ENCODE measurements around the gene ACSL5.
A peak's percentile ranks its signal among the peaks of the same experiment; 100 is the strongest.
"Not testable (repeated sequence)": the region's sequence is repeated elsewhere in the genome, so short reads cannot be mapped to it uniquely, and the experiment has no call there.

The ACSL5 gene

DNA sequence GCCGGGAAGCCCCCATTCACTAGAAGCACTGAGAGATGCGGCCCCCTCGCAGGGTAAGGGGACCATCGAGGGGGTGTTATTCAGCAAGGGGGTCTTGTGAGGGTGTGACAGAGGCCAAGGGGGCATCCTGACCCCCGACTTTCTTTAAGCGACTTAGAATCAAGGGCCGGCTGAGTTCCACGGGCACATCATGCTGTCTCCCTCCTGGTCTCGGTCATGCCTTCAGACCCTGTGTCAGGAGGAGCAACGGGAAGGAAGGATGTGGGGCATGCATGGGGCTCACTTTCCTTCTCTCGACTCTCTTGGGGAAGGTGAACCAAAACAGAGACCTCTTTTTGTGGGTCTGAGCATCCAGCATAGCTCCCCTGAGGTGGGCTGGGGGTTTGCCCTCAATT is 2.5 kb downstream of the ACSL5 start:
- peak overlapping the region; percentile 100 for H3K27ac Mint-ChIP-seq
- peaks cover 29% of the 10 kb centered on the region for H3K36me3 Mint-ChIP-seq (ENCODE audit: low read depth)
- DNase-seq, result no peak
- no peaks in the 10 kb centered on the region for H3K9me3 Mint-ChIP-seq
- peak overlapping the region; percentile 97 for H3K4me3 Mint-ChIP-seq
- H3K27me3 Mint-ChIP-seq, result no peaks in the 10 kb centered on the region
- H3K4me1 Mint-ChIP-seq, result peaks cover 74% of the 10 kb centered on the region
- ATAC-seq, result peak; percentile 37

GRCh38 chr10:112377116-112377515 is 3.2 kb downstream of the ACSL5 start:
- H3K4me1 Mint-ChIP-seq, result peaks cover 77% of the 10 kb centered on the region
- not testable (repeated sequence) for H3K27me3 Mint-ChIP-seq, ATAC-seq, H3K9me3 Mint-ChIP-seq, DNase-seq
- peaks cover 34% of the 10 kb centered on the region for H3K36me3 Mint-ChIP-seq (ENCODE audit: low read depth)
- H3K4me3 Mint-ChIP-seq, result peak overlapping the region; percentile 97
- H3K27ac Mint-ChIP-seq, result peak overlapping the region; percentile 74

- H3K4me1 Mint-ChIP-seq, result peaks cover 88% of the 10 kb centered on the region
- no peaks in the 10 kb centered on the region for H3K27me3 Mint-ChIP-seq
- peaks cover 47% of the 10 kb centered on the region for H3K36me3 Mint-ChIP-seq (ENCODE audit: low read depth)
- DNase-seq (no peak), ATAC-seq (peak; percentile 31)
- H3K27ac Mint-ChIP-seq, result peak overlapping the region; percentile 64
- H3K4me3 Mint-ChIP-seq, result peak overlapping the region; percentile 21
- H3K9me3 Mint-ChIP-seq, result no peaks in the 10 kb centered on the region
Measured at GRCh38 chr10:112379635-112380296, 5.8 kb downstream of the ACSL5 start.

GRCh38 chr10:112382515-112383235 is 8.8 kb downstream of the ACSL5 start:
- H3K9me3 Mint-ChIP-seq, result no peaks in the 10 kb centered on the region
- H3K27me3 Mint-ChIP-seq, result no peaks in the 10 kb centered on the region
- H3K4me1 Mint-ChIP-seq, result peaks cover 89% of the 10 kb centered on the region
- no peak for DNase-seq
- H3K27ac Mint-ChIP-seq, result peak overlapping the region; percentile 7
- no peak for ATAC-seq
- H3K36me3 Mint-ChIP-seq (ENCODE audit: low read depth), result peaks cover 46% of the 10 kb centered on the region
- H3K4me3 Mint-ChIP-seq, result no peak overlapping the region

GRCh38 chr10:112383325-112383724 is 9.4 kb downstream of the ACSL5 start:
- Mint-ChIP-seq H3K9me3 (no peaks in the 10 kb centered on the region), H3K4me1 (peaks cover 89% of the 10 kb centered on the region), H3K4me3 (peak overlapping the region; percentile 16), H3K27ac (peak overlapping the region; percentile 45), H3K27me3 (no peaks in the 10 kb centered on the region), H3K36me3 (ENCODE audit: low read depth) (peaks cover 48% of the 10 kb centered on the region)
- ATAC-seq, result peak; percentile 90
- peak; percentile 35 for DNase-seq

- Mint-ChIP-seq H3K4me1 (peaks cover 89% of the 10 kb centered on the region), H3K27me3 (no peaks in the 10 kb centered on the region), H3K27ac (peak overlapping the region; percentile 25), H3K36me3 (ENCODE audit: low read depth) (peaks cover 43% of the 10 kb centered on the region), H3K4me3 (no peak overlapping the region), H3K9me3 (no peaks in the 10 kb centered on the region)
- ATAC-seq (no peak), DNase-seq (no peak)
Measured at GRCh38 chr10:112384141-112384540, 10.2 kb downstream of the ACSL5 start.

- Mint-ChIP-seq H3K9me3 (no peaks in the 10 kb centered on the region), H3K27me3 (no peaks in the 10 kb centered on the region), H3K4me1 (peaks cover 90% of the 10 kb centered on the region), H3K36me3 (ENCODE audit: low read depth) (peaks cover 39% of the 10 kb centered on the region), H3K27ac (no peak overlapping the region), H3K4me3 (no peak overlapping the region)
- DNase-seq (no peak), ATAC-seq (no peak)
Measured at GRCh38 chr10:112385201-112385600, 11.3 kb downstream of the ACSL5 start.

GRCh38 chr10:112388056-112388455 is 14.1 kb downstream of the ACSL5 start:
- ATAC-seq, H3K9me3 Mint-ChIP-seq, H3K4me3 Mint-ChIP-seq, H3K27me3 Mint-ChIP-seq, DNase-seq: not testable (repeated sequence)
- Mint-ChIP-seq H3K36me3 (ENCODE audit: low read depth) (peaks cover 24% of the 10 kb centered on the region), H3K4me1 (peaks cover 81% of the 10 kb centered on the region), H3K27ac (peak overlapping the region; percentile 87)

DNA sequence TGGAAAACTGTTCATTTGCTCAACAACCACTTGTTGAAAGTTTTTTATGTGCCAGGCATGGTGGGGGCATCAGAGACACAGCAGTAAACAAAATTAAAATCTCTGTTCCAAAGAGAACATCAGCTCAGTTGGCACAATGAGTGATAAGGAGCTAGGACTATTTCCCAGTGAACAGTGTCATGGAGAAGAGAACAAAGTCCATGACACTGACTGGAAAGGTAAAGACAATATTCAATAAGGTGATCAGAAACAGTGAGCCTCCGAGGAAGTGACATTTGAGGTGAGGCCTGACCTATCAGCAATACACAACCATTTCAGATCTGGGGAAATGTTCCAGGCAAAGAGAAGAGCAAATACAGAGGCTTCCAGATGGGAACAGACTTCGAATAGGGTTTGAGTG is 14.6 kb downstream of the ACSL5 start:
- peaks cover 21% of the 10 kb centered on the region for H3K36me3 Mint-ChIP-seq (ENCODE audit: low read depth)
- peak overlapping the region; percentile 87 for H3K27ac Mint-ChIP-seq
- no peaks in the 10 kb centered on the region for H3K9me3 Mint-ChIP-seq
- no peak for ATAC-seq
- H3K27me3 Mint-ChIP-seq, result no peaks in the 10 kb centered on the region
- H3K4me3 Mint-ChIP-seq, result no peak overlapping the region
- DNase-seq, result no peak
- peaks cover 81% of the 10 kb centered on the region for H3K4me1 Mint-ChIP-seq

DNA sequence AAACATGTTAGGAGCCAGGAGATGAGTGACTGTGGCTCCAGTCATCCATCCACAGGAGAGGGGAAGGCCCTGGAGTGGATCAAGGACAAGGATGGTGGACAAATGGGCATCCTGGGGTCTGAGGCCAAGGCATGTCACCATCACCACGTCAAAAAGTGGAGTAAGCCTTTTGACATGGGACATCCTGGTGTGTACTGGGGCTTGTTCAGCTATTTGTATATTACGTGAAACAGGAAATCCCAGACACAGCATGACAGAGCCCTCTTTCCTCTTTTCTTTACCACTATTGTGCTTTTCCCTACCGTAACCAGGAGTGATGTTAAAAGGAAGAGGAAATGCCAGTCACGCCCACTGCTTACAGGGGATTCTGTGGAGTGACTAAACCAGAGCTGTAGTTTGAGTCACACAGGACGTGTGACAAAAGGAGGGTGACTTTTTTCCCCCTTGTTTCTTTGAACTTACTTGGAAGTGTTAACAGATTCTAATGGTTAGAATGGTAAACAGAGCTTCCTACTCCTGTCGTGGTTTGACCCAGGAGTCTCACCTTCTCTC is 15.4 kb downstream of the ACSL5 start:
- Mint-ChIP-seq H3K27me3 (no peaks in the 10 kb centered on the region), H3K9me3 (no peaks in the 10 kb centered on the region), H3K4me3 (peak overlapping the region; percentile 67), H3K27ac (peak overlapping the region; percentile 87), H3K36me3 (ENCODE audit: low read depth) (peaks cover 19% of the 10 kb centered on the region), H3K4me1 (peaks cover 77% of the 10 kb centered on the region)
- ATAC-seq, result peak; percentile 94
- DNase-seq, result peak; percentile 60

DNA sequence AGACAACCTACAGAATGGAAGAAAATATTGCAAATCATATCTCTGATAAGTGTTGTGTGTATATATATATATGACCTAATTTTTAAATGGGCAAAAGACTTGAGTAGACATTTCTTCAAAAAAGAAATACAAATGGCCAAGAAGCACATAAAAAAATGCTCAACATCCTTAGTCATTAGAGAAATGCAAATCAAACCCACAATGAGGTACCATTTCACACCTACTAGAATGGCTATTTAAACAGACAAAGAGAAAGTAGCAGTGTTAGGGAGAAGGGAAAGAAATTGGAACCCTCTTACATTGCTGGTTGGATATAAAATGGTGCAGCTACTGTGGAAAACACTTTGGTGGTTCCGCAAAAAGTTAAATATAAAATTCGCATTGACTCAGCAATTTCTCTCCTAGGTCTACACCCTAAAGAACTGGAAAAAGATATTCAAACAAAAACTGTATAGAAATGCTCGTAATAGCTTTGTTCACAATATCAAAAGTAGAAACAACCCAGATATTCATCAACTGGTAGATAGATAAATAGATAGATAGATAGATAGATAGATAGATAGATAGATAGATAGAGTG is 16.3 kb downstream of the ACSL5 start:
- H3K4me3 Mint-ChIP-seq, result peak overlapping the region; percentile 17
- H3K9me3 Mint-ChIP-seq, result no peaks in the 10 kb centered on the region
- peaks cover 15% of the 10 kb centered on the region for H3K36me3 Mint-ChIP-seq (ENCODE audit: low read depth)
- no peak for ATAC-seq
- no peak for DNase-seq
- peaks cover 69% of the 10 kb centered on the region for H3K4me1 Mint-ChIP-seq
- peak overlapping the region; percentile 52 for H3K27ac Mint-ChIP-seq
- no peaks in the 10 kb centered on the region for H3K27me3 Mint-ChIP-seq

GRCh38 chr10:112393341-112393740 is 19.4 kb downstream of the ACSL5 start:
- Mint-ChIP-seq H3K4me3 (no peak overlapping the region), H3K27ac (no peak overlapping the region), H3K9me3 (no peaks in the 10 kb centered on the region), H3K36me3 (ENCODE audit: low read depth) (peaks cover 7% of the 10 kb centered on the region), H3K4me1 (peaks cover 44% of the 10 kb centered on the region), H3K27me3 (no peaks in the 10 kb centered on the region)
- ATAC-seq, result no peak
- no peak for DNase-seq

- H3K36me3 Mint-ChIP-seq (ENCODE audit: low read depth), result peaks cover 7% of the 10 kb centered on the region
Measured at GRCh38 chr10:112393827-112394226, 19.9 kb downstream of the ACSL5 start.

GRCh38 chr10:112394475-112394875 is 20.6 kb downstream of the ACSL5 start:
- Mint-ChIP-seq H3K9me3 (no peaks in the 10 kb centered on the region), H3K36me3 (ENCODE audit: low read depth) (peaks cover 11% of the 10 kb centered on the region), H3K27ac (no peak overlapping the region), H3K4me1 (peaks cover 33% of the 10 kb centered on the region), H3K27me3 (no peaks in the 10 kb centered on the region), H3K4me3 (no peak overlapping the region)
- no peak for DNase-seq
- no peak for ATAC-seq

More at GRCh38 chr10:112393827-112394226, 19.9 kb downstream of the ACSL5 start:
- DNase-seq, result no peak
- Mint-ChIP-seq H3K27ac (no peak overlapping the region), H3K4me3 (no peak overlapping the region), H3K27me3 (no peaks in the 10 kb centered on the region), H3K4me1 (peaks cover 39% of the 10 kb centered on the region), H3K9me3 (no peaks in the 10 kb centered on the region)
- ATAC-seq, result no peak
